OCI-LY3 (cell line): ENCODE data around the gene GLMN.

Experiments used
- CTCF ChIP-seq: fragments of 200-600, 300-600 bp; sonication (generic); IDR thresholded peaks from 2 replicates; pipeline ENCODE4 v1.5.1; 2014; ENCODE audit warnings: antibody characterized with exemption, low read length, low read depth
- EZH2phosphoT487 ChIP-seq: fragments of 200-600 bp; shearing (Covaris generic); IDR thresholded peaks from 2 replicates; pipeline ENCODE4 v1.6.1; 2018; ENCODE audit warnings: antibody characterized with exemption, mixed run types, low read depth

GRCh38 chr1:92240034-92240433, 58.8 kb downstream of the GLMN start:
- TF ChIP-seq CTCF (no peak), EZH2phosphoT487 (no peak)
